Measurements from ENCODE around the gene NETO1.
A peak's percentile ranks its signal among the peaks of the same experiment; 100 is the strongest.

The NETO1 gene

DNA sequence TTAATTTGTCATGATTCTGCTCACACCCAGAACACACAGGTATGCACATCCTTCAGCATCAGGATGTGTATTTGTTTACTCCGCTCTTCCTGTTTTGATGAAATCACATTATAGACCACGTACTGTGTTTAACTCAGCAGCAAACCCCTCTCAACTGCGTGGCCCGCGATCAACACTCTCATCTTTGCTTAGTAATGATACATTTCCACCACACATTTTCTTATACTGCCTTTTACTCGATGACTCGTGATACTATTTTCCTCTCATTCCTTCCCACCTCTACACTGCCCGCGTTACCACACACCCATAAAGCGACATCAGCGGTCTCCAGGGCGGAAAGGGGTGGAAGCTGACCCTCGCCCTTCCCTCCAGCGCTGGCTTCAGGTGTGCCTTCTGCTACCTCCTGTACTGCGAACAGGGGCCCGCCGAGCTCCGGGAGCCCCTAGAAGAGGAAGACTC lies 1.3 kb downstream of the NETO1 start:
- TF ChIP-seq, protein P1, sequence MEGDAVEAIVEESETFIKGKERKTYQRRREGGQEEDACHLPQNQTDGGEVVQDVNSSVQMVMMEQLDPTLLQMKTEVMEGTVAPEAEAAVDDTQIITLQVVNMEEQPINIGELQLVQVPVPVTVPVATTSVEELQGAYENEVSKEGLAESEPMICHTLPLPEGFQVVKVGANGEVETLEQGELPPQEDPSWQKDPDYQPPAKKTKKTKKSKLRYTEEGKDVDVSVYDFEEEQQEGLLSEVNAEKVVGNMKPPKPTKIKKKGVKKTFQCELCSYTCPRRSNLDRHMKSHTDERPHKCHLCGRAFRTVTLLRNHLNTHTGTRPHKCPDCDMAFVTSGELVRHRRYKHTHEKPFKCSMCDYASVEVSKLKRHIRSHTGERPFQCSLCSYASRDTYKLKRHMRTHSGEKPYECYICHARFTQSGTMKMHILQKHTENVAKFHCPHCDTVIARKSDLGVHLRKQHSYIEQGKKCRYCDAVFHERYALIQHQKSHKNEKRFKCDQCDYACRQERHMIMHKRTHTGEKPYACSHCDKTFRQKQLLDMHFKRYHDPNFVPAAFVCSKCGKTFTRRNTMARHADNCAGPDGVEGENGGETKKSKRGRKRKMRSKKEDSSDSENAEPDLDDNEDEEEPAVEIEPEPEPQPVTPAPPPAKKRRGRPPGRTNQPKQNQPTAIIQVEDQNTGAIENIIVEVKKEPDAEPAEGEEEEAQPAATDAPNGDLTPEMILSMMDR (IDR thresholded peaks at IDR 0.05; ENCODE audit: insufficient read depth, missing control alignments), result no peak
- FAIRE-seq, result no peak
- DNase-seq (ENCODE audit: insufficient read length, low spot score), result no peak

DNA sequence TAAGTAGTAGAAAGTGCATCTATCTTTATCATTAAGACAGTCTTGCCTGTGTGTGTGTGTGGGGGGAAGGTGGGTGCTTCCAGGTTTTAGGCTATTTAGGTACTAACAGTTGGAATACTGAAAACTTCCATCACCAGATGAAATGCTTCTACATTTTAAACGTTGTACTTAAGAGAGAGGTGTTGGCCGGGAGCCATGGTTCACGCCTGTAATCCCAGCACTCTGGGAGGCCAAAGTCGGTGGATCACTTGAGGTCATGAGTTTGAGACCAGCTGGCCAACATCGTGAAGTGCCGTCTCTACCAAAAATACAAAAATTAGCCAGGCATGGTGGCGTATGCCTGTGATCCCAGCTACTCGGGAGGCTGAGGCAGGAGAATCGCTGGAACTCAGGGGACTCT lies 4.0 kb downstream of the NETO1 start:
- DNase-seq (ENCODE audit: insufficient read length, low spot score) (no peak), FAIRE-seq (peak; percentile 69)
- TF ChIP-seq, protein P1 (IDR thresholded peaks at IDR 0.05; ENCODE audit: insufficient read depth, missing control alignments), result no peak

DNA sequence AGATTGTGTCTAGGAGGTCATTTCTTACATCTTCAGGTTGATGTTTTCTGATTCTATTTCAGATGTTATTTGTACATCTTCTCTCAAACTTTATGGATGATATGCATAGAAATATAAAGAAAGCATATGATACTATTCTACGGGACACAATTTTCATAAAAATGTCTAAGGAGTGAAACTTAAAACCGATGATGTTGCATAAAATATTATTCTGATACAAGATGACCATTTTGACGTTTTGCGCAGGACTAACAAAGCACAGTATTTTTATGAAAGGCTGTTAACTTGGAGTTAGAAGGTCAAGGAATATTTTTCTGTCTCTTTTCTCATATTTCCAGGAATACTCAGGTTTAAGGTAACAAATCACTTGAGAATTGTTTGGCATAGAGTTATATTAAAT lies 8.7 kb downstream of the NETO1 start:
- FAIRE-seq (no peak), DNase-seq (ENCODE audit: insufficient read length, low spot score) (no peak)
- TF ChIP-seq, protein P1 (IDR thresholded peaks at IDR 0.05; ENCODE audit: insufficient read depth, missing control alignments), result no peak

DNA sequence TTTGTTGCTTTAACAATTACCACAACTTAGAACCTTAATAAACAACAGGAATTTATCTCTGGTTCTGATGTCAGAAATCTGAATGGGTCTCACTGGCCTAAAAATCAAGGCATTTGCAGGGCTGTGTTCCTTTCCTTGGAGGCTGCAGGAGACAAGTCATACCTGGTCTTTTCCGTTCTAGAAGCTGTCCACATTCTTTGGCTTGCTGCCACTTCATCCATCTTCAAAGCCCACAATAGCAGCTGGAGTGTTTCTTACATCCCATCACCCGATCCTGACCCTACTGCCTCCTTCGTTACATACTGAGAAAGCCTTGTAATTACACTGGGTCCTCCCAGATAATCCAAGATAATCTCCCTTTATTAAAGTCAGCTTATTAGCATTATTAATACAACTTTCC lies 18.1 kb downstream of the NETO1 start:
- TF ChIP-seq, protein P1 (IDR thresholded peaks at IDR 0.05; ENCODE audit: insufficient read depth, missing control alignments), result no peak
- DNase-seq (ENCODE audit: insufficient read length, low spot score) (no peak), FAIRE-seq (peak; percentile 100)

DNA sequence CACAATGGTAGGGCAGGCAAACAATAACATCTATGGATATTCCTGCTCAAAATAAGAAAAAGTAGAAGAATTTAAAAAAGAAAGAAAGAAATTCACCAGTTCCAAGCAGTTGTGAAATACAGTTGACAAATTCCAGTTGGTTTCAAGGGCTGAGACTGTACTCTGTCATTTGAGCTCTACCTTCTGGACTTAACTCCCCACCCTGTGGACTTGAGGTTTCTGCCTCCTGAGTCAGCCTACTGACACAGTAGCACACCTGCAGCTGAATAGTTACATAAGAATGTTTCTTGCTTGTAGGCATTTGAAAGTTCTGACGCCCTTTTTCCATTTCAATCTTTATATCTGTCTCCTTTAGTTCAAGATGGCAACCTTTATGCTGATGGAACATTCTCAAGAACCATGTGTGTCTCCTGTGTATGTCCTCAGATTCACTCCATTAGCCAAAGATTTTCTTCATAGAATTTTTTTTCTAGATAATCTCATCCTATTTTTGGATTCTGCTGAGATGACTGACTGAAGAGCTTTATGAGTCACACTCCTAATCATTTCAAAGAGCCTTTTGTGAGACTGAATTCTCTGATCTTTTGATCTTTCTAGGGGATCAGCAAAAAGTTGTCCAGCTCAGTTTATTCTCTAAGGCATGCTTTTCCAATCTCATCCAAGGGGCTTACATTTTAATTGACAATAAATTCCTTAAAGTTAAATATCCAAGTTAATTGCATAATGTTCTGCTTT lies 19.1 kb downstream of the NETO1 start:
- TF ChIP-seq, protein P1 (IDR thresholded peaks at IDR 0.05; ENCODE audit: insufficient read depth, missing control alignments), result no peak
- FAIRE-seq (no peak), DNase-seq (ENCODE audit: insufficient read length, low spot score) (no peak)

DNA sequence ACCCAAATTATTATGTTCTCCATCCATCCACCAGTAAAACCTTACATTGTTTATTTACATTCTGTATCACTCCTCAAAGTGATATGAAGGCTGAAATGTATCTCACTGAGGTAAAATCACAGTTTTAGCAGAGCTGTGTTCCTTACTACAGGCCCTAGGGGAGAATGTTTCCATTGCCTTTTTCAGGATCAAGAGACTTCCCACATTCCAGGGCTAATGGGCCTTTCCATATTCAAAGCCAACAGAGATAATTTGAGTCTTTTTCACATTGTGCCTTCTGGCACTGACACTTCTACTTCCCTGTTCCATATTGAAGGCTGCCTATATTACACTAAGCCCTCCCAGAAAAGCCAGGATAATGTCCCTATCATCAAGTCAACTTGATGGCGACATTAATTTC lies 20.0 kb downstream of the NETO1 start:
- TF ChIP-seq, protein P1 (IDR thresholded peaks at IDR 0.05; ENCODE audit: insufficient read depth, missing control alignments), result no peak
- no peak for FAIRE-seq
- DNase-seq (ENCODE audit: insufficient read length, low spot score), result no peak

DNA sequence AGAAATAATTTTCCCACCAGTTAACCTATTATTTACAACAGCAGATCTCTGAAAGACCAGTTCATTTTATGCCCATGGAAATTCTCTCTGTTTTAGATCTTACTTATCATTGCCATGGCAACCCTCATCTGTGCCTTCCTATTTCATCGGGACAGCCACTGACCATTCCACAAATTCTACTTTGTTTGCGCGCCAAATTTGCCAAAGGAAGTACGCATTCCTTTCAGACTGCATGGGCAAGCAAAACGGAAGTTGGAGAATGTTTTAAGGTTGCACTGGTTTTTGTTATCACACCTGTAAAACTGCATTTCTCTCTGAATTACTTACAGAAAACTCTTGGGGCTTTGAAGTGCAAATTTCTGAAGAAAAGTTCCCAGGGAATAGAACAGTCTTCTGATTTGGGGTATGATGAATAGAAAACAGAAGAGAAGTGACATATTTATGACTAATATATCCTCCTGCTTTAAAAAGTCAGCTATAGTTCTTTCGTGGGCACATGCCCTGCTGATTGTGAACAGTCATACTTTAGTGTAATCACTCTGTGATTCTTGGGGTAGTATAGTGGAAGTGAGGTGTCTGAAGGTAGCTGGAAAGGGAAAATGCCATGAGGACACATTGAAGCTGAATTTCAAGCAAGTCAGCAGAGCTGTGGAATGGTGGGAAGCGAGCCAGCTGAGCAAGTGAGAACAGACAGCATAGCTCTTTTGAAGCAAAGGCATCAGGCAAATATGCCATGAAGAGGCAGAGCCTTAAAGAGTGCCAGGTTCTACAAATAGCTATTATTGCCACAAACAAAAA lies 20.9 kb downstream of the NETO1 start:
- no peak for DNase-seq (ENCODE audit: insufficient read length, low spot score)
- TF ChIP-seq, protein P1 (IDR thresholded peaks at IDR 0.05; ENCODE audit: insufficient read depth, missing control alignments), result no peak
- FAIRE-seq, result no peak

Measured in D721Med (cell line).